GM19239 (cell line): Measurements from ENCODE around the gene NOS1AP.
"Not testable (repeated sequence)": the region's sequence is repeated elsewhere in the genome, so short reads cannot be mapped to it uniquely, and the experiment has no call there.

Experiments used
- DNase-seq: peaks from one replicate; pipeline ENCODE4 v3.0.0; 2011; ENCODE audit warnings: low spot score; ENCODE audit not compliant: insufficient read length
- FAIRE-seq: peaks from 2 replicates; lab custom pipeline; 2011; peaks lifted over from hg19 to GRCh38; lab: Jason Lieb, UNC

Gene NOS1AP

DNA sequence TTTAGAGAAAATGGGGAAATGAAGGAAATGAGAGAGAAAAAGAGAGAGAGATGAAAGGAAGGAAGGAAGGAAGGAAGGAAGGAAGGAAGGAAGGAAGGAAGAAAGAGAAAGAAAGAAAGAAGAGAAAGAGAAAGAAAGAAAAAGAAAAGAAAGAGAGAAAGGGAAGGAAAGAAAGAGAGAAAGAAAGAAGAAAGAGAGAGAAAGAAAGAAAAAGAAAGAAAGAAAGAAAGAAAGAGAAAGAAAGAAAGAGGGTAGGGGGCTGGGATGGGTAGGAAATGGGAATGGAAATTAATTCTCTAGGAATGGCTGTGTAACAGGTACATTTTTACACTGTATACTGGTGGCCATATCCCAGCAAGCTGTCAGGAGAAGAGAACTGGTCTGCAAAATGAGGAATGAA is 346.7 kb downstream of the NOS1AP start:
- no peak for FAIRE-seq
- DNase-seq: no peak

DNA sequence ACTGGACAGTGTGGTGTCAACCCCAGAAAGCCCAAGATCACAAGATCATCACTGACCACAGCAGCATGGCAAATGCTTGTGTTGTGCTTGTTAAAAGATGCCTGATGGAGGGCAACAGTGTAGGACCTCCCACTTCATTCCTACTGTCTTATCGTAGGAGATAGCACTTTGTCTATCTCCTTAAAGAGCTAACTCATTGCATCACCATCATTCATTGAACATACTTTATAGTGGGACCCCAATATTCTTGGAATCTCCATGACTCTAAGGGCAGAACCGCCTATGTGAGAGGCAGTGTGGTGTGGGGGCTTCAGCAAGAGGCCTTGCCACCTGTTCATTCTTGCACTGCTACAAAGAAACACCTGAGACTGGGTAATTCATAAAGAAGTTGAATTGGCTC is 347.4 kb downstream of the NOS1AP start:
- DNase-seq (no peak), FAIRE-seq (no peak)

- no peak for DNase-seq
- no peak for FAIRE-seq
Measured at GRCh38 chr1:162417650-162418049, 348.2 kb downstream of the NOS1AP start.

DNA sequence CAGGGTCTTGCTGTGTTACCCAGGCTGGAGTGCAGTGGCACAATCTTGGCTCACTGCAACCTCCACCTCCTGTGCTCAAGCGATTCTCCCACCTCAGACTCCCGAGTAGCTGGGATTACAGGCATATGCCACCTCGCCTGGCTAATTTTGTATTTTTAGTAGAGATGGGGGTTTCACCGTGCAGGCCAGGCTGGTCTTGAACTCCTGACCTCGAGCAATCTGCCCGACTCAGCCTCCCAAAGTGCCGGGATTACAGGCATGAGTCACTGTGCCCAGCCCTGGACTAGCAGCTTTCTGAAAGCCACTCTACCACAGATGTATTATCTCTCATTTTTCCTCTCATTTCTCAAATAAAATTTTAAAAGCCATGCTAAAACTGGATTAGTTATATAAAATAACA is 349.1 kb downstream of the NOS1AP start:
- FAIRE-seq, DNase-seq: not testable (repeated sequence)

- not testable (repeated sequence) for DNase-seq, FAIRE-seq
Measured at GRCh38 chr1:162419450-162419931, 350.0 kb downstream of the NOS1AP start.
